ENCODE results near the gene PLXDC2. TPM values are rescaled to one million over a fixed set of nuclear protein-coding genes. Genes with fewer than 3 reads are reported as not detected.

PLXDC2 gene
- total and polyA plus RNA-seq, 10 of the 15 experiments (the other 5 are each of a cell fraction or from before 2014, with no cell fraction given) = 0.05 to 1.8 (median 0.14) TPM; not detected in 2

DNA sequence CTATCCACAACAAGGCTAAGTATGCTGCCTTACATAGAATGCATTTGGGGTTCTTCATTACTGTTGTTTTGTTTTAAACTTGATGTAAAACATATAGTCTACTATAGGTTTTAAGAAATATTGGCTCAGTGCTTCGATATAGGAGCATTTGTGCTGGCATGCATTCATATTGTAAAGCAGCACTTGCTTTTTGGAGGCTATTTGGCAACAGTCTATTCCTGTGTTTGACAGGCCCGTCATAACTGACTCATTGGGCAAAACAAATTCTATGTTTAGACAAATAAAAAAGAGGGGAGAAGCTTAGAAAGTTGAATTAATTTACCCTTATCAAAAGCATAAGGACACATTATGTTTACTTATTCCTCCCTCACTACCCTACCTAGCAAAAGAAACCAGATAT is 38.4 kb upstream of the PLXDC2 start:
- intact Hi-C loops (cut with micrococcal nuclease; ENCODE audit: unreplicated experiment) (no loop called here), in situ Hi-C loops (cut with MboI) (no loop called here)
- TF ChIP-seq POLR2AphosphoS5 (IDR thresholded peaks at IDR 0.05; ENCODE audit: low read length) (no peak), NFYB (IDR thresholded peaks at IDR 0.05; ENCODE audit: insufficient read depth, low read depth, low read length) (no peak), NFYA (IDR thresholded peaks at IDR 0.05; ENCODE audit: borderline replicate concordance, low read depth, low read length) (no peak), CBFB (IDR thresholded peaks at IDR 0.05; ENCODE audit: low read depth) (no peak), FOS (IDR thresholded peaks at IDR 0.05; ENCODE audit: borderline replicate concordance, extremely low read depth, insufficient read length) (no peak), ZNF274 (IDR thresholded peaks at IDR 0.05; ENCODE audit: insufficient read depth, insufficient read length) (no peak), E2F4 (IDR thresholded peaks at IDR 0.05; ENCODE audit: low read depth, low read length) (no peak), PAX8 (IDR thresholded peaks at IDR 0.05) (no peak), POU2F2 (IDR thresholded peaks at IDR 0.05; ENCODE audit: borderline replicate concordance, low read depth, low read length) (no peak), USF2 (IDR thresholded peaks at IDR 0.05; ENCODE audit: borderline replicate concordance, low read depth, low read length) (no peak), E4F1 (IDR thresholded peaks at IDR 0.05; ENCODE audit: borderline replicate concordance, partially characterized antibody) (no peak), GATAD2B (conservative IDR thresholded peaks at IDR 0.05; ENCODE audit: low read depth) (no peak), PAX5 (IDR thresholded peaks at IDR 0.05; ENCODE audit: borderline replicate concordance, low read depth, low read length) (no peak), EGR1 (IDR thresholded peaks at IDR 0.05; ENCODE audit: borderline replicate concordance in 1 of 2, low read depth in 2 of 2, low read length in 2 of 2) (no peak), MEF2B (IDR thresholded peaks at IDR 0.05; ENCODE audit: partially characterized antibody, poor library complexity, severe bottlenecking) (no peak), TCF3 (IDR thresholded peaks at IDR 0.05; ENCODE audit: borderline replicate concordance, insufficient read depth, low read depth, low read length) (no peak), STAT3 (IDR thresholded peaks at IDR 0.05; ENCODE audit: low read depth, low read length) (no peak)
- TF ChIP-seq, protein P1, sequence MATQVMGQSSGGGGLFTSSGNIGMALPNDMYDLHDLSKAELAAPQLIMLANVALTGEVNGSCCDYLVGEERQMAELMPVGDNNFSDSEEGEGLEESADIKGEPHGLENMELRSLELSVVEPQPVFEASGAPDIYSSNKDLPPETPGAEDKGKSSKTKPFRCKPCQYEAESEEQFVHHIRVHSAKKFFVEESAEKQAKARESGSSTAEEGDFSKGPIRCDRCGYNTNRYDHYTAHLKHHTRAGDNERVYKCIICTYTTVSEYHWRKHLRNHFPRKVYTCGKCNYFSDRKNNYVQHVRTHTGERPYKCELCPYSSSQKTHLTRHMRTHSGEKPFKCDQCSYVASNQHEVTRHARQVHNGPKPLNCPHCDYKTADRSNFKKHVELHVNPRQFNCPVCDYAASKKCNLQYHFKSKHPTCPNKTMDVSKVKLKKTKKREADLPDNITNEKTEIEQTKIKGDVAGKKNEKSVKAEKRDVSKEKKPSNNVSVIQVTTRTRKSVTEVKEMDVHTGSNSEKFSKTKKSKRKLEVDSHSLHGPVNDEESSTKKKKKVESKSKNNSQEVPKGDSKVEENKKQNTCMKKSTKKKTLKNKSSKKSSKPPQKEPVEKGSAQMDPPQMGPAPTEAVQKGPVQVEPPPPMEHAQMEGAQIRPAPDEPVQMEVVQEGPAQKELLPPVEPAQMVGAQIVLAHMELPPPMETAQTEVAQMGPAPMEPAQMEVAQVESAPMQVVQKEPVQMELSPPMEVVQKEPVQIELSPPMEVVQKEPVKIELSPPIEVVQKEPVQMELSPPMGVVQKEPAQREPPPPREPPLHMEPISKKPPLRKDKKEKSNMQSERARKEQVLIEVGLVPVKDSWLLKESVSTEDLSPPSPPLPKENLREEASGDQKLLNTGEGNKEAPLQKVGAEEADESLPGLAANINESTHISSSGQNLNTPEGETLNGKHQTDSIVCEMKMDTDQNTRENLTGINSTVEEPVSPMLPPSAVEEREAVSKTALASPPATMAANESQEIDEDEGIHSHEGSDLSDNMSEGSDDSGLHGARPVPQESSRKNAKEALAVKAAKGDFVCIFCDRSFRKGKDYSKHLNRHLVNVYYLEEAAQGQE (IDR thresholded peaks at IDR 0.05; ENCODE audit: low read depth, low read length) = no peak
- Histone ChIP-seq H4K20me1 (ENCODE audit: control insufficient read depth, insufficient read depth) (no peaks in the 10 kb centered on the region), H3K27me3 (replicated peaks in 1 of 2; ENCODE audit: control insufficient read depth in 2 of 2, insufficient read depth in 2 of 2, low read length in 1 of 2) (no peaks in the 10 kb centered on the region), H3K9ac (ENCODE audit: control insufficient read depth, insufficient read depth, low read length) (no peak overlapping the region), H3K27ac (ENCODE audit: control insufficient read depth, insufficient read depth) (no peak overlapping the region), H3K4me1 (ENCODE audit: control insufficient read depth, insufficient read depth, low read length) (no peaks in the 10 kb centered on the region), H3K79me2 (ENCODE audit: control insufficient read depth, insufficient read depth, low read length) (no peaks in the 10 kb centered on the region), H2AFZ (ENCODE audit: control insufficient read depth, low read depth, low read length) (no peak overlapping the region), H3K9me3 (replicated peaks; ENCODE audit: control insufficient read depth, insufficient read depth, low read length) (no peaks in the 10 kb centered on the region), H3K4me3 (no peak overlapping the region), H3K36me3 (ENCODE audit: control insufficient read depth in 2 of 2, insufficient read depth in 2 of 2, low read length in 1 of 2) (no peaks in the 10 kb centered on the region), H3K4me2 (ENCODE audit: control insufficient read depth, insufficient read depth) (no peak overlapping the region)
- 31% methylated on average over 2 of the region's 2 CpGs for WGBS (ENCODE audit: insufficient coverage, insufficient replicate concordance, low lambda C conversion rate, missing lambda C conversion rate)
- SMC1A ChIA-PET (ENCODE audit: uncharacterized antibody, unreplicated experiment) = no interaction called here
- RAD21 ChIA-PET (ENCODE audit: unreplicated experiment) = no interaction called here
- POLR2A ChIA-PET = no interaction called here
- no TSS peak for BruUV-seq (replicated peaks)
- no peak for DNase-seq (ENCODE audit: low read depth, low spot score)
- no peak for FAIRE-seq
- ATAC-seq = no peak
- CTCF ChIA-PET = interaction anchor here (1.0 kb wide), 1 partner anchor 10 kb away, joined by 3 read pairs; no protein-coding TSS in a partner anchor
